ENCODE measurements around the gene CGB1.
"Not testable (repeated sequence)": the region's sequence is repeated elsewhere in the genome, so short reads cannot be mapped to it uniquely, and the experiment has no call there.

The CGB1 gene

GRCh38 chr19:49057636-49058234, 21.0 kb upstream of the CGB1 start, which contains the start of gene CGB7:
TSS of gene CGB7 (minus strand) at chr19:49057749. CDS start at chr19:49055375, 2,374 bp downstream.
- no peak for DNase-seq

- DNase-seq: not testable (repeated sequence)
These were observed 20.4 kb upstream of the CGB1 start for GRCh38 chr19:49056902-49057596.

GRCh38 chr19:49056101-49056901, 19.6 kb upstream of the CGB1 start:
- DNase-seq: peak; percentile 30

- DNase-seq: not testable (repeated sequence)
These were observed 13.8 kb upstream of the CGB1 start for GRCh38 chr19:49050376-49051033.

- DNase-seq: not testable (repeated sequence)
These were observed 13.1 kb upstream of the CGB1 start for GRCh38 chr19:49049834-49050233.

GRCh38 chr19:49049011-49049410, 12.3 kb upstream of the CGB1 start, which contains the start of gene CGB8:
TSS of gene CGB8 (minus strand) at chr19:49049111. CDS start at chr19:49048739, 372 bp downstream.
- not testable (repeated sequence) for DNase-seq

- DNase-seq: not testable (repeated sequence)
These were observed 6.9 kb upstream of the CGB1 start, which contains the start of gene CGB5 for GRCh38 chr19:49043548-49043947. TSS of gene CGB5 (plus strand) at chr19:49043848. CDS start at chr19:49044210, 362 bp downstream.

- DNase-seq: not testable (repeated sequence)
These were observed 6.0 kb upstream of the CGB1 start for GRCh38 chr19:49042666-49043065.

GRCh38 chr19:49042177-49042576, 5.5 kb upstream of the CGB1 start:
- no peak for DNase-seq

GRCh38 chr19:49039736-49040135, 3.0 kb upstream of the CGB1 start:
- DNase-seq: not testable (repeated sequence)

GRCh38 chr19:49038557-49039276, 2.0 kb upstream of the CGB1 start:
- DNase-seq: not testable (repeated sequence)

GRCh38 chr19:49038111-49038510, 1.4 kb upstream of the CGB1 start:
- not testable (repeated sequence) for DNase-seq

GRCh38 chr19:49031642-49032301, 4.9 kb downstream of the CGB1 start, which contains the start of gene CGB2:
TSS of gene CGB2 (plus strand) at chr19:49031890. CDS start at chr19:49032096, 206 bp downstream.
- not testable (repeated sequence) for DNase-seq

- not testable (repeated sequence) for DNase-seq
These were observed 6.4 kb downstream of the CGB1 start for GRCh38 chr19:49030323-49030722.

- DNase-seq: not testable (repeated sequence)
These were observed 6.9 kb downstream of the CGB1 start for GRCh38 chr19:49029749-49030148.

- not testable (repeated sequence) for DNase-seq
These were observed 8.0 kb downstream of the CGB1 start for GRCh38 chr19:49028686-49029085.

- not testable (repeated sequence) for DNase-seq
These were observed 11.1 kb downstream of the CGB1 start for GRCh38 chr19:49025599-49025998.

GRCh38 chr19:49025088-49025487, 11.6 kb downstream of the CGB1 start:
- not testable (repeated sequence) for DNase-seq

- DNase-seq: not testable (repeated sequence)
These were observed 12.5 kb downstream of the CGB1 start, which contains the start of gene CGB3 for GRCh38 chr19:49024233-49024632. TSS of gene CGB3 (minus strand) at chr19:49024333. CDS start at chr19:49023971, 362 bp downstream.

- no peak for DNase-seq
These were observed 14.6 kb downstream of the CGB1 start for GRCh38 chr19:49022116-49022515.
